A549 (cell line): Measurements from ENCODE around the gene VMO1. TPM values are rescaled to one million over a fixed set of nuclear protein-coding genes. Genes with fewer than 3 reads are reported as not detected.

ENCODE experiments used
- ATAC-seq, 2 experiments: fragments of 200-7000 bp in 1 of 2; fragments of >200 bp in 1 of 2; cut with Nextera tagmentation in 1 of 2; cut with Tn5 transposase in 1 of 2; 3 replicates each; pipeline versions ENCODE4 v1.8.0 to v1.9.1; 2018 to 2020; ENCODE audit warnings: mild to moderate bottlenecking in 1 of 2, moderate library complexity in 1 of 2
- CTCF ChIA-PET: fragments of 300-600 bp; sonication (Branson Sonifier 250); formaldehyde crosslinking; extraction: SDS; loops from one replicate; lab custom pipeline; 2021; ENCODE audit warnings: antibody characterized with exemption, inconsistent platforms; lab: Yijun Ruan, JAX
- POLR2A ChIA-PET: fragments of 350-600 bp; formaldehyde crosslinking; extraction: SDS; loops from one replicate; lab custom pipeline; 2021; ENCODE audit warnings: antibody characterized with exemption, inconsistent platforms; lab: Yijun Ruan, JAX
- DNase-seq, 2 experiments: peaks; one replicate each; pipeline versions ENCODE4 v3.0.0 to v3.0.0-alpha.2; 2011 to 2016; ENCODE audit warnings: low read depth in 1 of 2, low spot score in 1 of 2
- FAIRE-seq: peaks from 2 replicates; lab custom pipeline; 2011; peaks lifted over from hg19 to GRCh38; lab: Jason Lieb, UNC
- H3K27ac ChIP-seq, 2 experiments: fragments of >200 bp; sonication (Bioruptor Twin); formaldehyde crosslinking; 3 replicates each; pipeline ENCODE4 v1.5.1; 2016 to 2017
- H3K4me1 ChIP-seq: fragments of >200 bp; sonication (Bioruptor Twin); formaldehyde crosslinking; 3 replicates; pipeline ENCODE4 v1.6.1; 2016
- H3K4me2 ChIP-seq: fragments of >200 bp; sonication (Bioruptor Twin); formaldehyde crosslinking; 3 replicates; pipeline ENCODE4 v1.6.1; 2016
- H3K4me3 ChIP-seq: fragments of >200 bp; sonication (Bioruptor Twin); formaldehyde crosslinking; 3 replicates; pipeline ENCODE4 v1.5.1; 2016
- H3K9me3 ChIP-seq: fragments of >200 bp; sonication (Bioruptor Twin); formaldehyde crosslinking; 3 replicates; pipeline ENCODE4 v1.6.1; 2016
- CBX2 ChIP-seq: fragments of 200-600 bp; sonication (generic); IDR thresholded peaks from 2 replicates; pipeline ENCODE4 v1.6.1; 2016; ENCODE audit warnings: low read depth, mild to moderate bottlenecking, borderline replicate concordance
- CBX8 ChIP-seq: fragments of 200-600 bp; sonication (generic); IDR thresholded peaks from 2 replicates; pipeline ENCODE4 v1.6.1; 2016
- CEBPB ChIP-seq, 2 experiments: fragments of >200 bp in 1 of 2; sonication (Bioruptor Twin) in 1 of 2; formaldehyde crosslinking in 1 of 2; IDR thresholded peaks; 2 replicates each; pipeline ENCODE4 v1.6.1; 2012 to 2016
- CHD4 ChIP-seq: fragments of 200-600 bp; sonication (generic); IDR thresholded peaks from 2 replicates; pipeline ENCODE4 v1.6.1; 2016; ENCODE audit warnings: antibody characterized with exemption, mild to moderate bottlenecking, borderline replicate concordance
- EHF ChIP-seq: fragments of 250-450 bp; sonication (Bioruptor Pico); IDR thresholded peaks from 2 replicates; pipeline ENCODE4 v1.5.0; 2020; ENCODE audit warnings: mild to moderate bottlenecking
- EHMT2 ChIP-seq: fragments of 200-600 bp; sonication (generic); IDR thresholded peaks from 2 replicates; pipeline ENCODE4 v1.6.1; 2016; ENCODE audit warnings: antibody characterized with exemption, low read depth, mild to moderate bottlenecking, moderate library complexity
- FOSL2 ChIP-seq, 2 experiments: fragments of 450-650 bp in 1 of 2; fragments of >200 bp in 1 of 2; sonication (Bioruptor Twin) in 1 of 2; formaldehyde crosslinking; IDR thresholded peaks; 2 replicates each; pipeline versions ENCODE4 v1.5.0 to v1.6.1; 2016 to 2020; ENCODE audit warnings: mild to moderate bottlenecking in 1 of 2, moderate library complexity in 1 of 2
- FOXS1 ChIP-seq: fragments of 250-450 bp; sonication (Bioruptor Pico); IDR thresholded peaks from 2 replicates; pipeline ENCODE4 v1.5.0; 2020; ENCODE audit warnings: mild to moderate bottlenecking, moderate library complexity
- HDAC2 ChIP-seq: fragments of 200-600 bp; sonication (generic); IDR thresholded peaks from 2 replicates; pipeline ENCODE4 v1.6.1; 2016
- HOXB5 ChIP-seq: fragments of 250-450 bp; sonication (Bioruptor Pico); IDR thresholded peaks from 2 replicates; pipeline ENCODE4 v1.5.0; 2020; ENCODE audit warnings: mild to moderate bottlenecking, moderate library complexity
- JUN ChIP-seq, 2 experiments: fragments of >200 bp; sonication (Bioruptor Twin); formaldehyde crosslinking; IDR thresholded peaks; 2 replicates in 1 of 2; 3 replicates in 1 of 2; pipeline ENCODE4 v1.6.1; 2016 to 2017
- KDM1A ChIP-seq: fragments of 200-600 bp; sonication (generic); IDR thresholded peaks from 2 replicates; pipeline ENCODE4 v1.6.1; 2016; ENCODE audit warnings: low read depth, mild to moderate bottlenecking
- KDM5A ChIP-seq: fragments of 200-600 bp; sonication (generic); IDR thresholded peaks from 2 replicates; pipeline ENCODE4 v1.6.1; 2016; ENCODE audit warnings: antibody characterized with exemption, mild to moderate bottlenecking
- MAFK ChIP-seq: fragments of 450-650 bp; IDR thresholded peaks from 2 replicates; pipeline ENCODE4 v1.6.1; 2014; ENCODE audit not compliant: partially characterized antibody
- MAZ ChIP-seq: fragments of 150-350 bp; IDR thresholded peaks from 2 replicates; pipeline ENCODE4 v1.6.1; 2014; ENCODE audit warnings: antibody characterized with exemption, low read depth, low read length, borderline replicate concordance
- MYC ChIP-seq: IDR thresholded peaks from 2 replicates; pipeline ENCODE4 v1.6.1; 2012; ENCODE audit warnings: mild to moderate bottlenecking, inconsistent platforms, low read length, improper control_type of control experiment, borderline replicate concordance
- NFE2L2 ChIP-seq: fragments of 150-350 bp; conservative IDR thresholded peaks from 2 replicates; pipeline ENCODE4 v1.6.1; 2014; ENCODE audit warnings: low read length
- NR3C1 ChIP-seq: fragments of >200 bp; sonication (Bioruptor Twin); formaldehyde crosslinking; IDR thresholded peaks from 3 replicates; pipeline ENCODE4 v1.6.1; 2017
- POLR2AphosphoS2 ChIP-seq: conservative IDR thresholded peaks from 2 replicates; pipeline ENCODE4 v1.6.1; 2012; ENCODE audit warnings: low read length, improper control_type of control experiment, inconsistent platforms
- RARB ChIP-seq: fragments of 250-450 bp; sonication (Bioruptor Pico); IDR thresholded peaks from 2 replicates; pipeline ENCODE4 v1.8.0; 2021; ENCODE audit warnings: mild to moderate bottlenecking, moderate library complexity
- RNF2 ChIP-seq: fragments of 200-600 bp; sonication (generic); IDR thresholded peaks from 2 replicates; pipeline ENCODE4 v1.6.1; 2016; ENCODE audit warnings: low read depth, mild to moderate bottlenecking, antibody characterized with exemption, moderate library complexity, borderline replicate concordance
- SMC3 ChIP-seq: fragments of >200 bp; sonication (Bioruptor Twin); formaldehyde crosslinking; IDR thresholded peaks from 3 replicates; pipeline ENCODE4 v1.6.1; 2018; ENCODE audit warnings: inconsistent platforms
- ZNF302 ChIP-seq: fragments of 250-450 bp; sonication (Bioruptor Pico); IDR thresholded peaks from 2 replicates; pipeline ENCODE4 v1.9.0; 2021; ENCODE audit warnings: inconsistent platforms, mild to moderate bottlenecking, moderate library complexity
- WGBS: methylation state at CpG from one replicate; pipeline ENCODE4 v1.1.6; 2017; ENCODE audit errors: missing lambda C conversion rate; 5-methylcytosine and 5-hydroxymethylcytosine counted together
- polyA plus RNA-seq, 4 experiments: library from polyadenylated mRNA; depleted of rRNA in 3 of 4; stranded (reverse); fragments of >200 nt; fragmentation: RNase III in 1 of 4; extraction: RNeasy Plus Mini Kit Qiagen cat#74134 plus additional on column Dnase treatment in 1 of 4; gene quantifications; 2 replicates in 3 of 4; 3 replicates in 1 of 4; pipeline ENCODE4 v1.2.3, GENCODE V29; 2011 to 2017
- TF ChIP-seq, protein P1 (sequence below): fragments of 450-650 bp; IDR thresholded peaks from 2 replicates; pipeline ENCODE4 v1.6.1; 2014; ENCODE audit warnings: antibody characterized with exemption
- TF ChIP-seq, protein P2 (sequence below): fragments of 200-600 bp; sonication (generic); IDR thresholded peaks from 2 replicates; pipeline ENCODE4 v1.6.1; 2016; ENCODE audit warnings: antibody characterized with exemption, mild to moderate bottlenecking, moderate library complexity
- TF ChIP-seq, protein P3 (sequence below): fragments of 250-450 bp; sonication (Bioruptor Pico); IDR thresholded peaks from 2 replicates; pipeline ENCODE4 v1.5.0; 2021; ENCODE audit warnings: mild to moderate bottlenecking, moderate library complexity, borderline replicate concordance
- TF ChIP-seq, protein P4 (sequence below): fragments of >200 bp; sonication (Bioruptor Twin); formaldehyde crosslinking; IDR thresholded peaks from 3 replicates; pipeline ENCODE4 v1.5.1; 2016
- TF ChIP-seq, protein P5 (sequence below): IDR thresholded peaks from 2 replicates; pipeline ENCODE4 v1.6.1; 2012

The VMO1 gene
- polyA plus RNA-seq, 2 of the 4 experiments (the other 2 are of a cell fraction): 0.58 to 0.81 TPM

DNA sequence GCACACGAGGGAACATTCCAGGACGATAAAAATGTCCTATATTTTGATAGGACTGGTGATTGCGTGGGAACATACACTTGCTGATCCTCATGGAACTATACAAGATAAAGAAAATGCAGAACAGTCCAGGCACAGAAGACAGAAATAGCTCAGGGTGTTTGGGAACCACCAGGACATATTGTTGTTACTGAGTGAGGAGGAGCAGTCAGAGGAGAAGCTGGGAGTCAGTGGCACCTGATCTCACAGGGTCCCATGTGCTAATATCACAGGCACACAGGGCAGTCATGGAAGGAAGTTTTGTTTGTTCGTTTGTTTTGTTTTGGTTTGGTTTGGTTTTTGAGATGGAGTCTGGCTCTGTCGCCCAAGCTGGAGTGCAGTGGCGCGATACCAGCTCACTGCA, 26.5 kb upstream of the VMO1 start:
- no peak for TF ChIP-seq MAZ
- TF ChIP-seq EHF (CRISPR knock-in tag): no peak
- TF ChIP-seq HOXB5 (CRISPR knock-in tag): no peak
- TF ChIP-seq FOSL2 (IDR thresholded peaks at IDR 0.05): no peak
- TF ChIP-seq FOSL2 (CRISPR knock-in tag; IDR thresholded peaks at IDR 0.05): no peak
- TF ChIP-seq, protein P1, sequence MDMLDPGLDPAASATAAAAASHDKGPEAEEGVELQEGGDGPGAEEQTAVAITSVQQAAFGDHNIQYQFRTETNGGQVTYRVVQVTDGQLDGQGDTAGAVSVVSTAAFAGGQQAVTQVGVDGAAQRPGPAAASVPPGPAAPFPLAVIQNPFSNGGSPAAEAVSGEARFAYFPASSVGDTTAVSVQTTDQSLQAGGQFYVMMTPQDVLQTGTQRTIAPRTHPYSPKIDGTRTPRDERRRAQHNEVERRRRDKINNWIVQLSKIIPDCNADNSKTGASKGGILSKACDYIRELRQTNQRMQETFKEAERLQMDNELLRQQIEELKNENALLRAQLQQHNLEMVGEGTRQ: no peak
- no peak for TF ChIP-seq MYC
- no peak for TF ChIP-seq NR3C1
- no peak for TF ChIP-seq ZNF302 (CRISPR knock-in tag)
- no peak for TF ChIP-seq POLR2AphosphoS2
- TF ChIP-seq CHD4: no peak
- no peak for TF ChIP-seq KDM1A
- TF ChIP-seq, protein P2, sequence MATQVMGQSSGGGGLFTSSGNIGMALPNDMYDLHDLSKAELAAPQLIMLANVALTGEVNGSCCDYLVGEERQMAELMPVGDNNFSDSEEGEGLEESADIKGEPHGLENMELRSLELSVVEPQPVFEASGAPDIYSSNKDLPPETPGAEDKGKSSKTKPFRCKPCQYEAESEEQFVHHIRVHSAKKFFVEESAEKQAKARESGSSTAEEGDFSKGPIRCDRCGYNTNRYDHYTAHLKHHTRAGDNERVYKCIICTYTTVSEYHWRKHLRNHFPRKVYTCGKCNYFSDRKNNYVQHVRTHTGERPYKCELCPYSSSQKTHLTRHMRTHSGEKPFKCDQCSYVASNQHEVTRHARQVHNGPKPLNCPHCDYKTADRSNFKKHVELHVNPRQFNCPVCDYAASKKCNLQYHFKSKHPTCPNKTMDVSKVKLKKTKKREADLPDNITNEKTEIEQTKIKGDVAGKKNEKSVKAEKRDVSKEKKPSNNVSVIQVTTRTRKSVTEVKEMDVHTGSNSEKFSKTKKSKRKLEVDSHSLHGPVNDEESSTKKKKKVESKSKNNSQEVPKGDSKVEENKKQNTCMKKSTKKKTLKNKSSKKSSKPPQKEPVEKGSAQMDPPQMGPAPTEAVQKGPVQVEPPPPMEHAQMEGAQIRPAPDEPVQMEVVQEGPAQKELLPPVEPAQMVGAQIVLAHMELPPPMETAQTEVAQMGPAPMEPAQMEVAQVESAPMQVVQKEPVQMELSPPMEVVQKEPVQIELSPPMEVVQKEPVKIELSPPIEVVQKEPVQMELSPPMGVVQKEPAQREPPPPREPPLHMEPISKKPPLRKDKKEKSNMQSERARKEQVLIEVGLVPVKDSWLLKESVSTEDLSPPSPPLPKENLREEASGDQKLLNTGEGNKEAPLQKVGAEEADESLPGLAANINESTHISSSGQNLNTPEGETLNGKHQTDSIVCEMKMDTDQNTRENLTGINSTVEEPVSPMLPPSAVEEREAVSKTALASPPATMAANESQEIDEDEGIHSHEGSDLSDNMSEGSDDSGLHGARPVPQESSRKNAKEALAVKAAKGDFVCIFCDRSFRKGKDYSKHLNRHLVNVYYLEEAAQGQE: no peak
- no peak for TF ChIP-seq EHMT2
- TF ChIP-seq, protein P3, sequence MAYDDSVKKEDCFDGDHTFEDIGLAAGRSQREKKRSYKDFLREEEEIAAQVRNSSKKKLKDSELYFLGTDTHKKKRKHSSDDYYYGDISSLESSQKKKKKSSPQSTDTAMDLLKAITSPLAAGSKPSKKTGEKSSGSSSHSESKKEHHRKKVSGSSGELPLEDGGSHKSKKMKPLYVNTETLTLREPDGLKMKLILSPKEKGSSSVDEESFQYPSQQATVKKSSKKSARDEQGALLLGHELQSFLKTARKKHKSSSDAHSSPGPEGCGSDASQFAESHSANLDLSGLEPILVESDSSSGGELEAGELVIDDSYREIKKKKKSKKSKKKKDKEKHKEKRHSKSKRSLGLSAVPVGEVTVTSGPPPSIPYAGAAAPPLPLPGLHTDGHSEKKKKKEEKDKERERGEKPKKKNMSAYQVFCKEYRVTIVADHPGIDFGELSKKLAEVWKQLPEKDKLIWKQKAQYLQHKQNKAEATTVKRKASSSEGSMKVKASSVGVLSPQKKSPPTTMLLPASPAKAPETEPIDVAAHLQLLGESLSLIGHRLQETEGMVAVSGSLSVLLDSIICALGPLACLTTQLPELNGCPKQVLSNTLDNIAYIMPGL (CRISPR knock-in tag): no peak
- no peak for TF ChIP-seq CBX2
- TF ChIP-seq CBX8: no peak
- FAIRE-seq (no peak), ATAC-seq (no peak), DNase-seq (no peak)
- no peak overlapping the region for H3K27ac ChIP-seq
- WGBS: 84% methylated on average over 7 of the region's 7 CpGs
- peaks cover 7% of the 10 kb centered on the region; the same call in 2 of the 3 replicates for H3K4me1 ChIP-seq
- ChIA-PET CTCF (interaction anchor here (0.6 to 1.9 kb wide), 6 partner anchors 11 to 243 kb away, joined by 3 to 16 read pairs (median 6); partner anchors contain the start of gene VMO1), POLR2A (no interaction called here)
- H3K4me3 ChIP-seq: no peak overlapping the region
- no peak overlapping the region for H3K4me2 ChIP-seq
- no peaks in the 10 kb centered on the region for H3K9me3 ChIP-seq

DNA sequence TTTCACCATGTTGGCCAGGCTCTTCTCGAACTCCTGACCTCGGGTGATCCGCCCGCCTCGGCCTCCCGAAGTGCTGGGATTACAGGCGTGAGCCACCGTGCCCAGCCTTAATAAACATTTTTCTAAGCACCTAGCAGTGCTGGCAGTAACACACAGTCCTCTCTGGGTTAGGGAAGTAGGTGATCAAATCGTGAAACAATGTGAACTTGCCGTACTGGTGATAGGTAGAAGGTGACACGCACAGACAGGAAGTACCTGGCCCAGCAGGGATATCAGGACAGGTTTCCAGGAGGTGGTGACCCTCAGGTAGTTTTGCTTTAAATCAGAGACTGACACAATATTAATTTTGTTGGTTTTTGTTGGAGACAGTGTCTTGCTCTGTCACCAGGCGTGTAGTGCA, 25.3 kb upstream of the VMO1 start:
- ChIA-PET POLR2A (no interaction called here), CTCF (interaction anchor here (1.3 to 1.9 kb wide), 5 partner anchors 21 to 76 kb away, joined by 3 to 16 read pairs (median 5); no protein-coding TSS in a partner anchor)
- DNase-seq: no peak
- FAIRE-seq: no peak
- H3K27ac ChIP-seq: no peak overlapping the region
- 89% methylated on average over 12 of the region's 12 CpGs for WGBS
- H3K4me1 ChIP-seq: peaks cover 9% of the 10 kb centered on the region; the same call in 2 of the 3 replicates
- no peaks in the 10 kb centered on the region for H3K9me3 ChIP-seq
- no peak overlapping the region for H3K4me3 ChIP-seq
- ATAC-seq: no peak
- TF ChIP-seq MYC (no peak), RNF2 (no peak), HDAC2 (no peak), NFE2L2 (no peak), KDM5A (no peak), CEBPB (IDR thresholded peaks at IDR 0.05) (no peak), RARB (CRISPR knock-in tag) (no peak), MAZ (no peak), SMC3 (no peak), FOXS1 (CRISPR knock-in tag) (no peak), MAFK (no peak), JUN (IDR thresholded peaks at IDR 0.05) (no peak)
- TF ChIP-seq, protein P4, sequence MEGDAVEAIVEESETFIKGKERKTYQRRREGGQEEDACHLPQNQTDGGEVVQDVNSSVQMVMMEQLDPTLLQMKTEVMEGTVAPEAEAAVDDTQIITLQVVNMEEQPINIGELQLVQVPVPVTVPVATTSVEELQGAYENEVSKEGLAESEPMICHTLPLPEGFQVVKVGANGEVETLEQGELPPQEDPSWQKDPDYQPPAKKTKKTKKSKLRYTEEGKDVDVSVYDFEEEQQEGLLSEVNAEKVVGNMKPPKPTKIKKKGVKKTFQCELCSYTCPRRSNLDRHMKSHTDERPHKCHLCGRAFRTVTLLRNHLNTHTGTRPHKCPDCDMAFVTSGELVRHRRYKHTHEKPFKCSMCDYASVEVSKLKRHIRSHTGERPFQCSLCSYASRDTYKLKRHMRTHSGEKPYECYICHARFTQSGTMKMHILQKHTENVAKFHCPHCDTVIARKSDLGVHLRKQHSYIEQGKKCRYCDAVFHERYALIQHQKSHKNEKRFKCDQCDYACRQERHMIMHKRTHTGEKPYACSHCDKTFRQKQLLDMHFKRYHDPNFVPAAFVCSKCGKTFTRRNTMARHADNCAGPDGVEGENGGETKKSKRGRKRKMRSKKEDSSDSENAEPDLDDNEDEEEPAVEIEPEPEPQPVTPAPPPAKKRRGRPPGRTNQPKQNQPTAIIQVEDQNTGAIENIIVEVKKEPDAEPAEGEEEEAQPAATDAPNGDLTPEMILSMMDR: no peak
- TF ChIP-seq, protein P5, sequence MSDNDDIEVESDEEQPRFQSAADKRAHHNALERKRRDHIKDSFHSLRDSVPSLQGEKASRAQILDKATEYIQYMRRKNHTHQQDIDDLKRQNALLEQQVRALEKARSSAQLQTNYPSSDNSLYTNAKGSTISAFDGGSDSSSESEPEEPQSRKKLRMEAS: no peak
- TF ChIP-seq, all 56 proteins: peak for 0
- no peak overlapping the region for H3K4me2 ChIP-seq
